HT1080 (cell line): ENCODE data around the gene ZNF362. TPM values are rescaled to one million over a fixed set of nuclear protein-coding genes. Genes with fewer than 3 reads are reported as not detected.
"Not testable (repeated sequence)": the region's sequence is repeated elsewhere in the genome, so short reads cannot be mapped to it uniquely, and the experiment has no call there.

ENCODE experiments used
- DNase-seq: peaks from one replicate; pipeline ENCODE4 v3.0.0-alpha.2; 2015; ENCODE audit warnings: low read depth
- total RNA-seq: library from RNA; depleted of rRNA; stranded (reverse); fragments of >200 nt; shearing (Covaris generic); gene quantifications from 2 replicates; pipeline ENCODE4 v1.2.3, GENCODE V29; 2014

Gene ZNF362
- total RNA-seq, 1 experiment from 2014 or later = 8.6 TPM

GRCh38 chr1:33305016-33305415 is 48.7 kb downstream of the ZNF362 start:
- DNase-seq = no peak

- no peak for DNase-seq
These were observed 49.7 kb downstream of the ZNF362 start for GRCh38 chr1:33305816-33306652.

- no peak for DNase-seq
These were observed 50.6 kb downstream of the ZNF362 start for GRCh38 chr1:33306653-33307493.

DNA sequence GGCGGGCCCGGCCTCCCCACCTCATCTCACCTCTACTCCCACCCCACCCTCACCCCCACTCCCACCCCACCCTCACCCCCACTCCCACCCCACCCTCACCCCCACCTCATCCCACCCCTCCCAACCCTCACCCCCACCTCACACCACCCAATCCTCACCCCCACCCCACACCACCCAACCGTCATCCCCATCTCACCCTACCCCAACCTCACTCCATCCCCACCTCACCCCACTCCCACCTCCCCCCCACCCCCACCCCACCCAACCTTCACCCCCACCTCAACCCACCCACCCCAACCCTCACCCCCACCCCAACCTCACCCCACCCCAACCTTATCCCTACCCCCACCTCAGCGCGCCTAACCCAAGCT is 51.2 kb downstream of the ZNF362 start:
- no peak for DNase-seq

GRCh38 chr1:33309351-33309750 is 53.1 kb downstream of the ZNF362 start:
- not testable (repeated sequence) for DNase-seq

- DNase-seq = no peak
These were observed 54.4 kb downstream of the ZNF362 start for GRCh38 chr1:33310702-33311101.

DNA sequence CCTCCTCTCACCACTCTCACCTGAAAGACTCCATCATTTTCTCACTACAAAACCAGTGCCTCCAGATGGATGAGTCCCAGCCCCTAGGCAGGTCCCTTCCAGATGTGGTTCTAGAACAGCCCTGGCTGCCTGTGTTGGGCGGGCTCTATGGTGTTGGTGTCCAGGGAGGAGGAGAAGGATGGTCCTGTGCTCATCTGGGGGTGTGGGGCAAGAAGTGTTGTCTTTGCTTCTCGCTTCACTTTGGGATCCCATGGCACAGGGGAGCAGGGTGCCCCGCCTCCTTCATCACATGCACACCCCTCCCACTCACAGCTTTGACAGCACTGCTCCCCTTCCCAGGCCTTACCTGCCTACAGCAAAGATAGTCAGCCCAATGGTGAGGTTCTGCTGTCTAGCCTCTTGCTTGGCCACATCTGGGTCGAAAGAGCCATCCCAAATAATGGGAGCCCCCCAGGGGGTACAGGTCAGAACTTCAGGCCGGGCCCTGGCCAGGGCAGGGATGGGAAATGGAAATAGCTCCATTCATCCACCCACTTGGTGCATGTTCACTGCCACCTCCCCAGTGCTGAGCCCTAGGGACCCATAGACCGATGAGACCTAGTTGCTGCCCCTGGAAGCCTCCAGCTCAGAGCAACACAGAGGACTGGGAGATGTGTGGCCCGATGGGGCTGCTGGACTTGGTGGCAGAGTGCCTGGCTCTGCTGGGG is 55.6 kb downstream of the ZNF362 start:
- no peak for DNase-seq

DNA sequence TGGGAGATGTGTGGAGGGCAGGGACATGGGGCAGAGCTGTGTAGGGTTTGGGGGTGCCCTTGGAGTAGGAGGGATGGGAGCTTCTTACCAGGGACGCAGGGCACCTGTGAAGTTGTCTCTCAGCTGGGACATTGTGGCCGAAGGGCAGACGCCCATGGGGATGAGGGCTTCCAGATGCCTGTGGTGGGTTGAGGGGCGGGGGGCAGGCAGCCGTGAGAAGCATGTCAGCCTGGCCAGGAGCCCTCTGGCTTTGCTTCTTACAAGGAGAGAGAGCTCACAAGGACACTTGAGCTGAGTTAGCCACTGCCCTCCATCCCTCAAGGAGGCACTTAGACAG is 56.1 kb downstream of the ZNF362 start:
- no peak for DNase-seq

GRCh38 chr1:33314416-33314815 is 58.1 kb downstream of the ZNF362 start:
- DNase-seq = no peak

DNA sequence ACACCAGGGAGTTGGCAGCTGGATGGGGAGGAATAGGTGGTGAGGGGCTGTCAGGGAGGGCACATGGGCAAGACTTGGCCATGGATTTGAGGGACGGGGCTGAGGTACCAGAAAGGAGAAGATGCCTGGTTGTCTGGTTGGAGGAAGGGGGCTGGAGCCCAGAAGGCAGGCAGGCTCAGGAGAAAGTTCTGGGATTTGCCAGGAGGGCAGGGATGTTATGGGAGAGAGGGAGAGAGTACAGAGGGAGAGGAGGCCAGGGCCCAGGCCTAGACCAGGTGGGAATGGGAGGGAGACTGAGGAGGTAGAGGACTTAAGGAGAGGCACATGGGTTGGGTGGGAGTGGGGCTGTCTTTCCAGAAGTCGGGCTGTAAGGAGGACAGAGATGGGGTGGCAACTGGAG is 60.3 kb downstream of the ZNF362 start:
- no peak for DNase-seq

DNA sequence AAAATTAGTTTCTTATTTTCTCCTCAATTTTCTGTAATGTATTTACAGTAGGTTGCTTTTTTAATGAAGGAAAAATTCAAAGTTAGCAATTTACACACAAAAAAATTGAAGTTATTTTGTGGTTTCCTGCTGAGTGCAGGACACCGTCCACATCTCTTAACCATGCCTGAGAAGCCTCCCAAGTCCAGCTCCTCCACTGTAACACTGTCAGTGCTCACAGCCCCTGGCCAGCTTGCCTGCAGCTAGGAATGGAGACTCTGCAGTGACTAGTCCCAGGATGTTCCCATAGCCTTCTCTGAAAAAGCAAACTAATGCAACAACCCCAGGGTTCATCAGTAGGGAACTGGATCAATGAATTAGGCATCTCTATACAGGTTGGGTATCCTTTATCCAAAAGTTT is 61.1 kb downstream of the ZNF362 start:
- no peak for DNase-seq

DNA sequence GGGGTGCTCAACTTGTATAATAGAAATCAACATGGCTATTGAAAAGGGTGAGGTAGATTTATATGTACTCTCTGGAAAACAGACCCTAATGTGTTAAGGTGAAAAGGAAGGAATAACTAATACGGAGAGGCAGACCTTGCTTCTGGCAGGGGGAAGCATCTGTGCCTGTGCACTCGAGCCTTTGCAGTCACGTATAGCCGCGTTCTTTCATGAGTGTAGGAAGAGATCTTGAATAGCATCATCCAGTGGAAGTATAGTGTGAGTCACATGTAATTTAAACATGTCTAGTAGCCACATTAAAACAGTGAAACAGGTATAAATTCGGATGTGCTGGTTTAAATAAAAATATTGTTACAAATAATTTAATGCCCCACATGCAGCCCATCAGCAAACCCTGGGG is 61.7 kb downstream of the ZNF362 start:
- DNase-seq = no peak

DNA sequence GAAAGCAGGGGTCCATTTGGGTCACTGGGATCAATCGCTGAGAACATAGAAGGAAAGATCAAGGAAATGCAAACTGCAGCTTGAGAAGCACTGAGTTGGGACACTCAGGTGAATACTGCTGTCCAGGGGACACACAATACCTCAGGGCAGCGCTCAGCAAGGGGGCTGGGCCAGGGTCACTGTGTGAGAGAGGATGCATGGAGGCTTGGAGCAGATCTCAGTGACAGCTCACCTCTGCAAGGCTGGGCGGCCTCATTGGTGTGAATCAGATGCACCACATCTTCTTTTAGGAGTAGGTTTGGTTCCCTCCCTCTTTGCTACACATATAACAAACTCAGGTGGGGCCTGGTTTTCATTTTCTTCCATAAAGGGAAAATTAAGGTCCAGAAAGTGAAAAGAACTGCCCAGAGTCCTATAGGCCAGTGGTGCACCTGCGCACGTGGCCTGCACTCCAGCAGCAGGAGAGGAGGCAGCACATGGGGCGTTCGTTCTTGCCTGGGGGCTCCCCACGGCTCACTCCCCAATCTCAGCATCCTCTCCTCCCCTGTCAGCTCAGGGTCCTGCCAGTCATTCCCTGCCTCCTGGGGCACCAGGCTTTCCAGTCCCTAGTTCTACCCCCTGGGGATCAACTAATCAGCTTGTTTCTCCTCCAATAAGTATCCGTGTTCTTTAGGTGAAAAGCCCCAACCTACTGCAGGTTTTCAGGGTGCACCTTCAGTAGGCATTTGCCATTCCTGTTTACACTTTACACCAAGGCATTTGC is 63.1 kb downstream of the ZNF362 start:
- no peak for DNase-seq

- no peak for DNase-seq
These were observed 63.8 kb downstream of the ZNF362 start for GRCh38 chr1:33319949-33320618.

GRCh38 chr1:33320619-33321165 is 64.4 kb downstream of the ZNF362 start, which contains the start of gene A3GALT2:
A3GALT2 (minus strand) TSS chr1:33321098; CDS start chr1:33321098, 0 bp downstream.
- no peak for DNase-seq

GRCh38 chr1:33321178-33321577 is 64.9 kb downstream of the ZNF362 start:
- no peak for DNase-seq

DNA sequence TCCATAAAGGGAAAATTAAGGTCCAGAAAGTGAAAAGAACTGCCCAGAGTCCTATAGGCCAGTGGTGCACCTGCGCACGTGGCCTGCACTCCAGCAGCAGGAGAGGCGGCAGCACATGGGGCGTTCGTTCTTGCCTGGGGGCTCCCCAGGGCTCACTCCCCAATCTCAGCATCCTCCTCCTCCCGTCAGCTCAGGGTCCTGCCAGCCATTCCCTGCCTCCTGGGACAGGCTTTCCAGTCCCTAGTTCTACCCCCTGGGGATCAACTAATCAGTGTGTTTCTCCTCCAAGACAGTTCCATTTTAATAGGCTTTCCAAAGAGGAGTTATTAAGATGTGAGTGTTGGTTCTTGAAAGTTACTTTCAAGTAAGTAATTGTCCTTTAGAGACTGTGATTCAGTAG is 65.8 kb downstream of the ZNF362 start:
- DNase-seq = no peak

GRCh38 chr1:33322870-33323585 is 66.7 kb downstream of the ZNF362 start:
- DNase-seq = no peak

DNA sequence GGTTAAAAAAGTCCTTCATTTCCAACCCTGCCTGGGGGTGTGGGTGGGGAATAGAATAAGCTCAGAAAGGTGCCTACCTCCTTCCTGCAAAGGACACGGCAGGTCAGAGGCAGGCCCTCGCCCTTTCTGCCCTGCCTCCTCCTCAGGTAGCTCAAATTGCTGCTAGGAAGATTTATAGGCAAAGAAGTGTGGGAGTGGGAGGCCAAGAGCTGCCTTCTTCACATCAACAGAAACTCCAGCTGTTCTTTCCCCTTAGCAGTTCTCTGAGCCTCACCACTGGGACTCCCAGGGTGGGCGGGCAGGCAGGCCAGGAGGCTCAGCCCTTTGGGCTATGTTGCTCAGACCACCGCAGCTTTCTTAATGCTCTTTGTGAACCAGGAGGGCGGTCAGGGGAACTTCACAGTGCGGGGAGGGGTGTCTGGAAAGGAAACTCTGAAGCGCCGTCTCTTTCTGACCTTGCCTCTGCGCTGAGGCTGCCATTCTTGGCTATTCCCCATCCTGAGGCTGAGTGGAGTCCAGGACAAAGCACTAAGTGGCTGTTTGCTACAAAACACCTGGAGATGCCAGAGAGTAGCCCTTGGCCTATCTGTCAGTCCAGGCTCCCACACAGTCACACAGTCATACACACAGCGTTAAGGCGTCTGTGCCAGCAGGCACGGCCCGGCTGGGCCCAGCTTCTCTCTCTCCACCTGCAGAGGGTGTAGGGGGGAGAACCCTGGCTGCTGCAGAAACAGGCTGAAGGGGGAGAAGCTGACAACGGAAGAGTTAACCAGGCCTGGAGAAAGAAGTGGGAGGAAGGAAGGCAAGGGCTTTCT is 67.6 kb downstream of the ZNF362 start:
- DNase-seq = no peak
